Measurements from ENCODE around the gene LTBP1. TPM values are rescaled to one million over a fixed set of nuclear protein-coding genes. Genes with fewer than 3 reads are reported as not detected.

The LTBP1 gene
- total RNA-seq, 2 experiments from 2014 or later, result 0.03 to 0.24 TPM

DNA sequence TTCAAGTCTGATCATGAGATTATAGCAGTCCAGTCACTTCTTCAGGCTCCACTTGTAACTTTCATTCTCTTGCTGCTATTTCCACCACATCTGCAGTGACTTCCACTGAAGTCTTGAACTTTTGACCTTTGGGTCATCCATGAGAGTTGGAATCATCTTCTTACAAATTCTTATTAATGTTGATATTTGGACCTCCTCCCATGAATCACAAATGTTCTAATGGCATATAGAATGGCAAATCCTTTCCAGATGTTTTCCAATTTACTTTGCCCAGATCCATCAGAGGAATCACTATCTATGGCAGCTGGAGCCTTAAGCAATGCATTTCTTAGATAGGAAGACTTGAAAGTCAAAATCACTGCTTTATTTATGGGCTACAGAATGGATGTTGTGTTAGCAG lies 159.4 kb downstream of the LTBP1 start:
- Mint-ChIP-seq H3K36me3 (ENCODE audit: low read depth) (no peaks in the 10 kb centered on the region), H3K4me1 (ENCODE audit: low read depth) (no peaks in the 10 kb centered on the region), H3K27ac (no peak overlapping the region), H3K9me3 (ENCODE audit: insufficient read depth) (no peaks in the 10 kb centered on the region), H3K4me3 (no peak overlapping the region), H3K27me3 (ENCODE audit: low read depth) (peaks cover 4% of the 10 kb centered on the region)
- ChIA-PET CTCF (no interaction called here), POLR2A (no interaction called here)
- ATAC-seq (no peak), DNase-seq (no peak)

GRCh38 chr2:33107690-33108482 lies 161.1 kb downstream of the LTBP1 start:
- ATAC-seq (no peak), DNase-seq (no peak)
- ChIA-PET POLR2A (no interaction called here), CTCF (interaction anchor here (0.7 kb wide), 1 partner anchor 17 kb away, joined by 3 read pairs; no protein-coding TSS in a partner anchor)
- H3K9me3 Mint-ChIP-seq (ENCODE audit: insufficient read depth), result no peaks in the 10 kb centered on the region
- H3K4me1 Mint-ChIP-seq (ENCODE audit: low read depth), result no peaks in the 10 kb centered on the region
- no peak overlapping the region for H3K27ac Mint-ChIP-seq
- H3K36me3 Mint-ChIP-seq (ENCODE audit: low read depth), result no peaks in the 10 kb centered on the region
- no peak overlapping the region for H3K4me3 Mint-ChIP-seq
- H3K27me3 Mint-ChIP-seq (ENCODE audit: low read depth), result peaks cover 3% of the 10 kb centered on the region

- Mint-ChIP-seq H3K9me3 (ENCODE audit: insufficient read depth) (no peaks in the 10 kb centered on the region), H3K36me3 (ENCODE audit: low read depth) (no peaks in the 10 kb centered on the region), H3K27ac (no peak overlapping the region), H3K4me3 (no peak overlapping the region), H3K27me3 (ENCODE audit: low read depth) (peaks cover 3% of the 10 kb centered on the region), H3K4me1 (ENCODE audit: low read depth) (no peaks in the 10 kb centered on the region)
- ChIA-PET POLR2A (no interaction called here), CTCF (no interaction called here)
- DNase-seq, result no peak
- ATAC-seq, result no peak
Observed at GRCh38 chr2:33108483-33109443, 162.0 kb downstream of the LTBP1 start.

DNA sequence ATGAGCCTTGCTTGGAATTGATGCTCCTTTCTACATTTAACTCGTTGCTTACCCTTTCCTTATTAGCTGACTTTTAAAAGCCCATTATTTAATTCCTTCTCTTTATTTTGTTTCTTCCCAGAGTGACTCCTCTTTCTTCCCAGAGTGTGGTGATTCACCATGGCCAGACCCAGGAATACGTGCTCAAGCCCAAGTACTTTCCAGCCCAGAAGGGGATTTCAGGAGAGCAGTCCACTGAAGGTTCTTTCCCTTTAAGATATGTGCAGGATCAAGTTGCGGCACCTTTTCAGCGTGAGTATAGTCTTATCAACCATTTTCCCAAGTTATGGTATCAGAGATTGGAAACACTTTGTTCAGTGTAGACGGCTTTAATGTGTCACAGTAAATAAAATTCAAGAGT lies 163.7 kb downstream of the LTBP1 start:
- H3K4me1 Mint-ChIP-seq (ENCODE audit: low read depth), result no peaks in the 10 kb centered on the region
- H3K27me3 Mint-ChIP-seq (ENCODE audit: low read depth), result no peaks in the 10 kb centered on the region
- CTCF ChIA-PET, result no interaction called here
- no peak for ATAC-seq
- H3K4me3 Mint-ChIP-seq, result no peak overlapping the region
- POLR2A ChIA-PET, result no interaction called here
- no peaks in the 10 kb centered on the region for H3K9me3 Mint-ChIP-seq (ENCODE audit: insufficient read depth)
- H3K27ac Mint-ChIP-seq, result no peak overlapping the region
- no peaks in the 10 kb centered on the region for H3K36me3 Mint-ChIP-seq (ENCODE audit: low read depth)
- no peak for DNase-seq

- Mint-ChIP-seq H3K27ac (no peak overlapping the region), H3K9me3 (ENCODE audit: insufficient read depth) (no peaks in the 10 kb centered on the region), H3K4me3 (no peak overlapping the region), H3K4me1 (ENCODE audit: low read depth) (no peaks in the 10 kb centered on the region), H3K27me3 (ENCODE audit: low read depth) (no peaks in the 10 kb centered on the region), H3K36me3 (ENCODE audit: low read depth) (no peaks in the 10 kb centered on the region)
- ChIA-PET POLR2A (no interaction called here), CTCF (no interaction called here)
- no peak for DNase-seq
- ATAC-seq, result no peak
Observed at GRCh38 chr2:33111002-33111446, 164.3 kb downstream of the LTBP1 start.

GRCh38 chr2:33115196-33115595 lies 168.4 kb downstream of the LTBP1 start:
- ChIA-PET POLR2A (no interaction called here), CTCF (no interaction called here)
- ATAC-seq (no peak), DNase-seq (no peak)
- Mint-ChIP-seq H3K27ac (no peak overlapping the region), H3K4me1 (ENCODE audit: low read depth) (no peaks in the 10 kb centered on the region), H3K36me3 (ENCODE audit: low read depth) (no peaks in the 10 kb centered on the region), H3K27me3 (ENCODE audit: low read depth) (no peaks in the 10 kb centered on the region), H3K4me3 (no peak overlapping the region), H3K9me3 (ENCODE audit: insufficient read depth) (no peaks in the 10 kb centered on the region)

GRCh38 chr2:33115728-33116127 lies 169.0 kb downstream of the LTBP1 start:
- no peak overlapping the region for H3K4me3 Mint-ChIP-seq
- H3K36me3 Mint-ChIP-seq (ENCODE audit: low read depth), result no peaks in the 10 kb centered on the region
- no peak overlapping the region for H3K27ac Mint-ChIP-seq
- ChIA-PET CTCF (no interaction called here), POLR2A (no interaction called here)
- DNase-seq (no peak), ATAC-seq (no peak)
- H3K27me3 Mint-ChIP-seq (ENCODE audit: low read depth), result no peaks in the 10 kb centered on the region
- H3K4me1 Mint-ChIP-seq (ENCODE audit: low read depth), result no peaks in the 10 kb centered on the region
- H3K9me3 Mint-ChIP-seq (ENCODE audit: insufficient read depth), result no peaks in the 10 kb centered on the region

DNA sequence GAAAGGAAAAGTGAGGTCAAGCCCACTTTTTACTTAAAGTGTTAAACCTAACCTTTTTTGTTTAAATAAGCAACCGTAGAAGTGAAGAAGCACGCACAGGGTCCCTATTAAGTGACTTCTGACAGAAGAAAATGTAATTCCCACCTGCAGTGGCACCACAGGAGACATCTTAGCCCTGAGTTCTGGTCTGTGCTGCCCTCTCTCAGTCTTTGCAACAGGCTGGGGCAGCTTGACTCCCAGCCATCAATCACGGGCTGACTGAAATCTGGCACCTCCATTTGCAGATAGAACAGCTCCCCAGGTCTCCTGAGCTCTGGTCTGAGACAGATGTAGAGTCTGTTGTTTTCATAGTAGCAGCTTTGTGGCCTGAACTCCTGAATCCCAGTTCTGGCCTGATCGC lies 170.0 kb downstream of the LTBP1 start:
- H3K27ac Mint-ChIP-seq, result no peak overlapping the region
- DNase-seq, result no peak
- no peaks in the 10 kb centered on the region for H3K27me3 Mint-ChIP-seq (ENCODE audit: low read depth)
- no peak for ATAC-seq
- H3K36me3 Mint-ChIP-seq (ENCODE audit: low read depth), result no peaks in the 10 kb centered on the region
- POLR2A ChIA-PET, result no interaction called here
- CTCF ChIA-PET, result no interaction called here
- H3K4me1 Mint-ChIP-seq (ENCODE audit: low read depth), result no peaks in the 10 kb centered on the region
- H3K4me3 Mint-ChIP-seq, result no peak overlapping the region
- H3K9me3 Mint-ChIP-seq (ENCODE audit: insufficient read depth), result no peaks in the 10 kb centered on the region

- H3K36me3 Mint-ChIP-seq (ENCODE audit: low read depth), result no peaks in the 10 kb centered on the region
- ChIA-PET POLR2A (no interaction called here), CTCF (no interaction called here)
- H3K9me3 Mint-ChIP-seq (ENCODE audit: insufficient read depth), result no peaks in the 10 kb centered on the region
- ATAC-seq (no peak), DNase-seq (no peak)
- H3K27ac Mint-ChIP-seq, result no peak overlapping the region
- H3K4me1 Mint-ChIP-seq (ENCODE audit: low read depth), result no peaks in the 10 kb centered on the region
- no peak overlapping the region for H3K4me3 Mint-ChIP-seq
- H3K27me3 Mint-ChIP-seq (ENCODE audit: low read depth), result no peaks in the 10 kb centered on the region
Observed at GRCh38 chr2:33118651-33119050, 171.9 kb downstream of the LTBP1 start.

GRCh38 chr2:33121416-33121815 lies 174.7 kb downstream of the LTBP1 start:
- ChIA-PET POLR2A (no interaction called here), CTCF (no interaction called here)
- no peaks in the 10 kb centered on the region for H3K9me3 Mint-ChIP-seq (ENCODE audit: insufficient read depth)
- H3K27ac Mint-ChIP-seq, result no peak overlapping the region
- H3K36me3 Mint-ChIP-seq (ENCODE audit: low read depth), result no peaks in the 10 kb centered on the region
- DNase-seq (no peak), ATAC-seq (no peak)
- no peak overlapping the region for H3K4me3 Mint-ChIP-seq
- no peaks in the 10 kb centered on the region for H3K4me1 Mint-ChIP-seq (ENCODE audit: low read depth)
- H3K27me3 Mint-ChIP-seq (ENCODE audit: low read depth), result no peaks in the 10 kb centered on the region

DNA sequence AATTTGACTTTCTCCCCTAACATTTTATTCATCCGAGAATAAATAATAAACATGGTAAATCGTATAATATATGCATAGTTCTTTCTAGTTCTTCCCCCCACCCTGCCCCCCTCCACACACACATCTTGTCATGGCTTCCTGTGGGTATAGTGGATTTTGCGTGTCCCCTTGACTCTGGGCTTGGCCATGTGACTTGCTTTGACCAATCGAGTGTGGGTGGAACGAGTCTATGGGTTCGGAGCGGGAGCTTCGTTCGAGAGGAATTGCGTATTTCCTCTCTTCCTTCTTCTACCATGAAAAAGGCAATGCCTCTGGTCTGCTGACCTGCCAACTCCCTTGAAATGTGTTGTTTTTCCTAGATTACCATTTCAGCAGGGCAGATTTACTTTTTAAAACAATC lies 175.2 kb downstream of the LTBP1 start:
- Mint-ChIP-seq H3K9me3 (ENCODE audit: insufficient read depth) (no peaks in the 10 kb centered on the region), H3K36me3 (ENCODE audit: low read depth) (no peaks in the 10 kb centered on the region), H3K27ac (no peak overlapping the region), H3K4me1 (ENCODE audit: low read depth) (no peaks in the 10 kb centered on the region), H3K4me3 (no peak overlapping the region), H3K27me3 (ENCODE audit: low read depth) (no peaks in the 10 kb centered on the region)
- no peak for DNase-seq
- no peak for ATAC-seq
- ChIA-PET CTCF (no interaction called here), POLR2A (no interaction called here)

- DNase-seq, result no peak
- Mint-ChIP-seq H3K36me3 (ENCODE audit: low read depth) (no peaks in the 10 kb centered on the region), H3K4me3 (no peak overlapping the region), H3K4me1 (ENCODE audit: low read depth) (no peaks in the 10 kb centered on the region), H3K27me3 (ENCODE audit: low read depth) (peaks cover 2% of the 10 kb centered on the region), H3K27ac (no peak overlapping the region), H3K9me3 (ENCODE audit: insufficient read depth) (no peaks in the 10 kb centered on the region)
- ChIA-PET CTCF (no interaction called here), POLR2A (no interaction called here)
- no peak for ATAC-seq
Observed at GRCh38 chr2:33122726-33123125, 176.0 kb downstream of the LTBP1 start.

Measured in activated CD8-positive, alpha-beta T cell treated with anti-CD3 and anti-CD28 coated beads, Interleukin-2, amount 10 ng/mL, durations not matched to agents 7 days and 5 days (primary cell).